Stimulated activated CD8-positive, alpha-beta memory T cell treated with anti-CD3 and anti-CD28 coated beads, Interleukin-7, amount 100 ng/mL, for 1 hour (primary cell): ENCODE data around the gene FREY1.

ENCODE experiments used
- DNase-seq, 2 donors: peaks; one replicate each; pipeline ENCODE4 v3.0.0-alpha.2; 2020; ENCODE audit warnings: low read depth in 2 of 2

Gene FREY1

GRCh38 chr11:45870706-45871105 is 36.4 kb downstream of the FREY1 start:
- no peak for DNase-seq

- no peak for DNase-seq
Measured at GRCh38 chr11:45869551-45869950, 37.5 kb downstream of the FREY1 start.

GRCh38 chr11:45864041-45864440 is 43.0 kb downstream of the FREY1 start:
- DNase-seq: no peak

GRCh38 chr11:45860764-45861510 is 46.1 kb downstream of the FREY1 start:
- no peak for DNase-seq

- no peak for DNase-seq
Measured at GRCh38 chr11:45860348-45860747, 46.7 kb downstream of the FREY1 start.

GRCh38 chr11:45859661-45860140 is 47.4 kb downstream of the FREY1 start:
- no peak for DNase-seq

- DNase-seq: no peak
Measured at GRCh38 chr11:45858751-45859398, 48.2 kb downstream of the FREY1 start.

GRCh38 chr11:45857961-45858474 is 49.1 kb downstream of the FREY1 start:
- DNase-seq: no peak
